Omental fat pad (tissue), 4 donors: ENCODE measurements around the gene PLPP6. TPM values are rescaled to one million over a fixed set of nuclear protein-coding genes. Genes with fewer than 3 reads are reported as not detected.

Source experiments
- ATAC-seq: fragments of 150-250 bp; one replicate; pipeline ENCODE4 v1.9.1; 2016; ENCODE audit warnings: mild to moderate bottlenecking, moderate library complexity; ENCODE audit not compliant: low FRiP score
- DNase-seq: peaks from one replicate; pipeline ENCODE4 v3.0.0-alpha.2; 2019; ENCODE audit warnings: low spot score
- CTCF ChIP-seq, 3 donors: fragments of 450-650 bp; IDR thresholded peaks; one replicate each; pipeline ENCODE4 v1.5.1; 2016 to 2017; ENCODE audit warnings: antibody characterized with exemption in 3 of 3, mild to moderate bottlenecking in 3 of 3, moderate library complexity in 2 of 3
- total RNA-seq, 4 donors: library from RNA; depleted of rRNA; stranded (reverse); fragments of >200 nt; gene quantifications; one replicate each; pipeline ENCODE4 v1.1.0, GENCODE V29; 2016

The PLPP6 gene
- total RNA-seq, 4 donors from 2014 or later, result 3.4 to 6.0 (median 5.3) TPM

- DNase-seq, result no peak
- no peak for TF ChIP-seq CTCF (IDR thresholded peaks at IDR 0.05)
- ATAC-seq, result no peak
Observed at GRCh38 chr9:4668604-4669003, 6.5 kb downstream of the PLPP6 start.

GRCh38 chr9:4669890-4670289, 7.8 kb downstream of the PLPP6 start:
- ATAC-seq (no peak), DNase-seq (no peak)
- TF ChIP-seq CTCF (IDR thresholded peaks at IDR 0.05), result no peak

GRCh38 chr9:4670591-4670990, 8.5 kb downstream of the PLPP6 start:
- TF ChIP-seq CTCF (IDR thresholded peaks at IDR 0.05), result no peak
- no peak for ATAC-seq
- DNase-seq, result no peak

GRCh38 chr9:4671737-4672136, 9.6 kb downstream of the PLPP6 start:
- DNase-seq, result no peak
- no peak for TF ChIP-seq CTCF (IDR thresholded peaks at IDR 0.05)
- no peak for ATAC-seq

GRCh38 chr9:4674783-4675182, 12.7 kb downstream of the PLPP6 start:
- DNase-seq (no peak), ATAC-seq (no peak)
- no peak for TF ChIP-seq CTCF (IDR thresholded peaks at IDR 0.05)

- no peak for DNase-seq
- no peak for TF ChIP-seq CTCF (IDR thresholded peaks at IDR 0.05)
- ATAC-seq, result no peak
Observed at GRCh38 chr9:4677392-4677791, 15.3 kb downstream of the PLPP6 start.

GRCh38 chr9:4678679-4679267, 16.7 kb downstream of the PLPP6 start:
- ATAC-seq (no peak), DNase-seq (no peak)
- no peak for TF ChIP-seq CTCF (IDR thresholded peaks at IDR 0.05)
